Astrocyte of the hippocampus (primary cell): ENCODE data around the gene ZFPM1.

Source experiments
- DNase-seq: peaks from one replicate; pipeline ENCODE4 v3.0.0; 2011; ENCODE audit warnings: low read depth, low spot score

Gene ZFPM1

DNA sequence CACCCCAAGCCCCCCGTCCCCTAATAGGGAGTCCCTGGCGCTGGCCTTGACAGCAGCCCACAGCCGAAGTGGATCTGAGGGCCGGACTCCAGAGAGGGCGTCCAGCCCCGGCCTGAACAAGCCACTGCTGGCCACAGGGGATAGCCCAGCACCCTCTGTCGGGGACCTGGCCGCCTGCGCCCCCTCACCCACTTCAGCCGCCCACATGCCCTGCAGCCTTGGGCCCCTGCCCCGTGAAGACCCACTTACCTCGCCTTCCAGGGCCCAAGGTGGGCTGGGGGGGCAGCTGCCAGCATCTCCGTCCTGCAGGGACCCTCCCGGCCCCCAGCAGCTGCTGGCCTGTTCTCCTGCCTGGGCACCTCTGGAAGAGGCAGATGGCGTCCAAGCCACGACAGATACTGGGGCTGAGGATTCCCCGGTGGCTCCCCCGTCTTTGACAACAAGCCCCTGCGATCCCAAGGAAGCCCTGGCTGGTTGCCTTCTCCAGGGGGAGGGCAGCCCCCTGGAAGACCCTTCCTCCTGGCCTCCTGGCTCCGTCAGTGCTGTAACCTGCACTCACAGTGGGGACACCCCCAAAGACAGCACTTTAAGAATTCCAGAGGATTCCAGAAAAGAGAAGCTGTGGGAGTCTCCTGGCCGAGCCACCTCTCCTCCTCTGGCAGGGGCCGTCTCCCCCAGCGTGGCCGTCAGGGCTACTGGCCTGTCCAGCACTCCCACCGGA is 19.3 kb upstream of the ZFPM1 start:
- no peak for DNase-seq

DNA sequence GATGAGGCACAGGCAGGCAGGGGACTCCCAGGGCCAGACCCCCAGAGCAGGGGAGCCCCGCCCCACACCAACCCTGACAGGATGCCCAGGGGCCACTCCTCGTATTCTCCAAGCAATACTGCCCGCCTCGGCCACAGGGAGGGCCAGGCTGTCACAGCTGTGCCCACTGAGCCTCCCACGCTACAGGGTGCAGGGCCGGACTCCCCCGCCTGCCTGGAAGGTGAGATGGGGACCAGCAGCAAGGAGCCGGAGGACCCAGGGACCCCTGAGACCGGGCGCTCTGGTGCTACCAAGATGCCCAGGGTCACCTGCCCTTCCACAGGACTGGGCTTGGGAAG is 18.8 kb upstream of the ZFPM1 start:
- no peak for DNase-seq

DNA sequence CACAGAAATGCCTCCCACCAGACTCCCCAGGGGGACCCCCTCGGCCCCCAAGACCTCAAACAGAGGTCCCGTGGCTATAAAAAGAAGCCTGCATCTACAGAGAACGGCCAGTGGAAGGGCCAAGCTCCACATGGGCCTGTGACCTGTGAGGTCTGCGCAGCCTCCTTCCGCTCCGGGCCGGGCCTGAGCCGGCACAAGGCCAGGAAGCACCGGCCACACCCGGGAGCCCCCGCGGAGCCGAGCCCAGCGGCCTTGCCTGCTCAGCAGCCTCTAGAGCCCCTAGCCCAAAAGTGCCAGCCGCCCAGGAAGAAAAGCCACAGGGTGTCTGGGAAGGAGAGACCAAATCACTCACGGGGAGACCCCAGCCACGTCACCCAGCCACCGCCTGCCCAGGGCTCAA is 18.3 kb upstream of the ZFPM1 start:
- DNase-seq: no peak

DNA sequence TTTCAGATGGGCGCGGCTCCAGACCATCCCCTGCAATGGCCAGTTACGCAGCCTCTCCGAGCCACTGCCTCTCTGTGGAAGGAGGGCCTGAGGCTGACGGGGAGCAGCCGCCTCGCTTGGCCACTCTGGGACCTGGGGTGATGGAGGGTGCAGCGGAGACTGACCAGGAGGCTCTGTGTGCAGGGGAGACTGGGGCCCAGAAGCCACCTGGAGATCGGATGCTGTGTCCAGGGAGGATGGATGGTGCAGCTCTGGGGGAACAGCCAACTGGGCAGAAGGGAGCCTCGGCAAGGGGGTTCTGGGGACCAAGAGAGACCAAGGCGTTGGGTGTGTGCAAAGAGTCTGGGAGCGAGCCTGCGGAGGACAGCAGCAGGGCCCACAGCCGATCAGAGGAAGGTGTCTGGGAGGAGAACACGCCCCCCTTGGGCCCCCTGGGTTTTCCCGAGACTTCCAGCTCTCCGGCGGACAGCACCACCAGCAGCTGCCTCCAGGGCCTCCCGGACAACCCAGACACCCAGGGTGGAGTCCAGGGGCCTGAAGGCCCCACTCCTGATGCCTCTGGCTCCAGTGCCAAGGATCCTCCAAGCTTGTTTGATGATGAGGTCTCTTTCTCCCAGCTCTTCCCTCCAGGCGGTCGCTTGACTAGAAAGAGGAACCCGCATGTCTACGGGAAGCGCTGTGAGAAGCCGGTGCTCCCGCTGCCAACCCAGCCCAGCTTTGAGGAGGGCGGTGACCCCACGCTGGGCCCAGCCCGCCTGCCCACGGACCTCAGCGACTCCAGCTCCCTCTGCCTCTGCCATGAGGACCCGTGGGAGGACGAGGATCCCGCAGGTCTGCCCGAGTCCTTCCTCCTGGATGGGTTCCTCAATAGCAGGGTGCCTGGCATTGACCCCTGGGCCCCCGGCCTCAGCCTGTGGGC is 17.4 kb upstream of the ZFPM1 start:
- DNase-seq: no peak

DNA sequence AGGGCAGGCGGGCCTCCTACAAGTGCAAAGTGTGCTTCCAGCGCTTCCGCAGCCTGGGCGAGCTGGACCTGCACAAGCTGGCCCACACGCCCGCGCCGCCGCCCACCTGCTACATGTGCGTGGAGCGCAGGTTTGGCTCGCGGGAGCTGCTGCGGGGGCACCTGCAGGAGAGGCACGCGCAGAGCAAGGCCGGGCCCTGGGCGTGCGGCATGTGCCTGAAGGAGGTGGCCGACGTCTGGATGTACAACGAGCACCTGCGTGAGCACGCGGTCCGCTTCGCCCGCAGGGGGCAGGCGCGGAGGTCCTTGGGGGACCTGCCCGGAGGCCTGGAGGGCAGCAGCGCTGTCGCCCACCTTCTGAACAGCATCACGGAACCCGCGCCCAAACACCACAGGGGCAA is 16.3 kb upstream of the ZFPM1 start:
- DNase-seq: no peak

DNA sequence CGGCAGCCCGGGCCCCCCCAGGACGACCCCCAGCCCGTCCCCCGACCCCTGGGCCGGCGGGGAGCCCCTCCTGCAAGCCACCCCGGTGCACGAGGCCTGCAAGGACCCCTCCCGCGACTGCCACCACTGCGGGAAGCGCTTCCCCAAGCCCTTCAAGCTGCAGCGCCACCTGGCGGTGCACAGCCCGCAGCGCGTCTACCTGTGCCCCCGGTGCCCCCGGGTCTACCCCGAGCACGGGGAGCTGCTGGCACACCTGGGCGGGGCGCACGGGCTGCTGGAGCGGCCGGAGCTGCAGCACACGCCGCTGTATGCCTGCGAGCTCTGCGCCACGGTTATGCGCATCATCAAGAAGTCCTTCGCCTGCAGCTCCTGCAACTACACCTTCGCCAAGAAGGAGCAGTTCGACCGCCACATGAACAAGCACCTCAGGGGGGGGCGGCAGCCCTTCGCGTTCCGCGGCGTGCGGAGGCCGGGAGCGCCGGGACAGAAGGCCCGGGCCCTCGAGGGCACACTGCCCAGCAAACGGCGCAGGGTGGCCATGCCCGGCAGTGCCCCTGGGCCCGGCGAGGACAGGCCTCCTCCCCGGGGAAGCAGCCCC is 15.6 kb upstream of the ZFPM1 start:
- peak; percentile 71 for DNase-seq

DNA sequence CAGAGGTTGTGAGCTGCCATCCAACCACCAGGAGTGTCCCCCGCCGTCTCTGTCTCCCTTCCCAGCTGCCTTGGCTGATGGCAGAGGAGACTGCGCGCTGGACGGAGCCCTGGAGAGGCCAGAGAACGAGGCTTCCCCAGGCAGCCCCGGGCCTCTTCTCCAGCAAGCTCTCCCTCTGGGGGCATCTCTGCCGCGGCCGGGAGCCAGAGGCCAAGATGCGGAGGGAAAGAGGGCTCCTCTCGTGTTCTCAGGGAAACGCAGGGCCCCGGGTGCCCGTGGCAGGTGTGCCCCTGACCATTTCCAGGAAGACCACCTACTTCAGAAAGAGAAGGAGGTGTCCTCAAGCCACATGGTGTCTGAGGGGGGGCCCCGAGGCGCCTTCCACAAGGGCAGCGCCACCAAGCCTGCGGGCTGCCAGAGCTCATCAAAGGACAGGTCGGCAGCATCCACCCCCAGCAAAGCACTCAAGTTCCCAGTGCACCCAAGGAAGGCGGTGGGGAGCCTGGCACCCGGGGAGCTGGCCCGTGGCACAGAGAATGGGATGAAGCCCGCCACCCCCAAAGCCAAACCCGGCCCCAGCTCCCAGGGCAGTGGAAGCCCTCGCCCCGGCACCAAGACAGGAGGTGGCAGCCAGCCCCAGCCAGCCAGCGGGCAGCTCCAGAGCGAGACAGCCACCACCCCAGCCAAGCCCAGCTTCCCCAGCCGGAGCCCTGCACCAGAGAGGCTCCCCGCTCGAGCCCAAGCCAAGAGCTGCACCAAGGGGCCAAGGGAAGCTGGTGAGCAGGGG is 14.8 kb upstream of the ZFPM1 start:
- no peak for DNase-seq

DNA sequence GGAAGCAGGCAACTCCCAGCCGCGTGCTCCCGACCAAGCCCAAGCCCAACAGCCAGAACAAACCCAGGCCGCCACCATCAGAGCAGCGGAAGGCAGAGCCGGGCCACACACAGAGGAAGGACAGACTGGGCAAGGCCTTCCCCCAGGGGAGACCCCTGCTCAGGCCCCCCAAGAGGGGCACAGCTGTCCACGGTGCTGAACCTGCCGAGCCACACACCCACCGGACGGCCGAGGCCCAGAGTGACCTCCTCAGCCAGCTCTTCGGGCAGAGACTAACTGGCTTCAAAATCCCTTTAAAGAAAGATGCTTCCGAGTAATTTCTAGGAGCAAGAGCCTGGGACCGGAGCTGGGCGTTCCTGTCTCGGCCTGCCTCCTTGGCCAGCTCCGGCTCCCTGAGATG is 14.1 kb upstream of the ZFPM1 start:
- no peak for DNase-seq

DNA sequence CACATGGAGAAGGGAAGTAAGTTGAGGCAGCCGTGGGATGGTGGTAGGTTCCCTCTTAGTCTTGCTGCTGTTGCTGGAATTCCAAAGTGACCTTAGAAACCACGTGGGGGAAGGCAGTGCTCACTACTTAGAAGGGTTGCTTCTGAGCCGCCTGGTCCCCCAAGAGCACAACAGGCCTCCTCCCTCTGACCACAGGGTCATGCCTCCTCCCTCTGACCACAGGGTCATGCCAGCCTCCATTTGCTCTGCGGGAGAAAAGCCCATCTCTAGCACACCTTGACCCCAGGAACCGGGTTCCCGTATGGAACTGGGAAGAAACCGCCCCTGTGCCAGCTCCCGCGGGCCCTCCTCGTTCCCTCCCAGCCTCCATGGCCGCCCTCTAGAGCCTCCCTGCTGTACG is 13.4 kb upstream of the ZFPM1 start:
- DNase-seq: no peak

DNA sequence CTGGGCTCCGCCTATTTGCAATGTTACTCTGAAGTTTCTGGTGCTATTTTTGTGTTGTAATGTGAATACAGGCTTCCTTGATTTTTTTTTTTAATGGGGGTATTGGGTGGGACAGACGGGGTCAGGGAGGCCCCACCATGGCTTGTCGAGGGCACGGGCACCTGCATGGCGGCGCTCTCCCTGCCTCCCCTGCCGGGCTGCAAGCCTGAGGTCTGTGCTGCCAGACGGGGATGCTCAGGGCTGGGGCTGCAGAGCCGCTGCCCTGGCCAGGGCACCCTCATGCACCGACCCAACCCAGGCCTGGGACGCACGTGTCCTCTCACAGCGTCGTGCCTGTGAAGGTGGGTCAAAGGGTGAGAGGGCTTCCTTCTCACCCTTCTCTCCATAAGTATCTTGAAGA is 13.0 kb upstream of the ZFPM1 start:
- DNase-seq: no peak

DNA sequence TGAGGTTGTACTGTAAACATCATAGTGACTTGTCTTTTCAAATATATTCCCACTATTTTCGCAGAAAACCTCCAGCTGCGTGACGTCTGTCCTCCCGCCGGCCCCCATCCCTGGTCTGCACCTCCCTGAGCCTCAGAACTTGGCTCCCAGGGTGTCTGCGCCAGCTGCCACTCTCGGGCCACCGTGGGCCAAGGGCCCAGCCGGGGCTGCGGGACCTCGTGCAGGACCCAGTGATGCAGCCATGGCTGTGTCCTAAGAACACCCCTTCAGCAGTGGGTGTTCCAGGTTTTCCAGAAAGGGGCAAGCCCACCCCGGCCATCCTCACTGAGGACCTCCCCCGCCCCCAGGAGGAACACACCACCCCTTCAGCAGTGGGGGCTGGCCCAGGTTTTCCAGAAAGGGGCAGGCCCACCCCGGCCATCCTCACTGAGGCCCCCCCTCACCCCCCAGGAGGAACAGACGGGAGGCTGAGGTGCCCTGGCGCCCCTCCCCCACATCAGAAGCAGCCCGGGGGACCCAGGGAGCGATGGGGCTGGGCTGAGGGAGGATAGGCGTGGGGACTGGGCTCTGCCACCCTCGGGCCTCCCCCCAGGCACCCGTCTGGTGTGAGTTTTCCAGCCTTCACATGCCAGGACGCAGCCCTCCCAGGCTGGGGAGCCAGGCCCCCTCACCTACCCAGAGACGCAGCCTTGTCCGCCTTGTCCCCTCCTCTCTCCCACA is 12.2 kb upstream of the ZFPM1 start:
- DNase-seq: no peak

DNA sequence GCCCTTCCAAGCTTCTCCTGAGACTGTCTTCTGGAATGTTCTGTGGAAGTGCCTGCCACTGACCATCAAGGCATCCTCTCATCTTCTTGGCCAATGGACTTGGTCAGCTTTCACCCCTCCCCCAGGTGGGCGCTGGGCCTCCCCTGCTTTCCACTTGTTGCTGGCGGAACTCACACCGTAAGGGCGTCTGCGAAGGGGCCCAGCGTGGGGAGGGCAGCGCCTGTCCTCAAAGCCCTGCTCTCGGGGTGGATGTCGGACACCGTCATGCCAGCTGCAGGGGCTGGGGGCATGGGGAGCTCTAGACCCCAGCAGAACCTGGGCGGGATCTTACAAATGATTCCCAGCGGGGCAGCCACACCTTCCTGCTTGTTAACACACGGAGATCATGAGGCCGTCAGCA is 11.6 kb upstream of the ZFPM1 start:
- no peak for DNase-seq

DNA sequence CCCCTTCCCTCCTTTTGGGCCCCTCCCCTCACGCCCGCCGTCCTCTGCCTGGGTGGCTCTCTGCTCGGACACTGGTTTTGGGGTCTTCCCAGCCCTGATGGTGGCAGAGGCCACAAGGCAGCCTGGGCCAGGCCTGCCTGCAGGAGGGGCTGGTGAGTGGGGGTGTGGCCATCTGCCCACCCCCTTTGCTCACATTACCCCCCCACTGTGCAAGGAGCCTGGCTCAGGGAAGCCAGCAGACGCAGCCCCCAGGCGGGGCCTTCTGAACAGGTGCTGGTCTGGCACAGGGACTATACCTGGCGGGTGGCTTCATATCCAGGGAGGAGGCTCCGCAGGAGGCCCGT is 10.7 kb upstream of the ZFPM1 start:
- no peak for DNase-seq

DNA sequence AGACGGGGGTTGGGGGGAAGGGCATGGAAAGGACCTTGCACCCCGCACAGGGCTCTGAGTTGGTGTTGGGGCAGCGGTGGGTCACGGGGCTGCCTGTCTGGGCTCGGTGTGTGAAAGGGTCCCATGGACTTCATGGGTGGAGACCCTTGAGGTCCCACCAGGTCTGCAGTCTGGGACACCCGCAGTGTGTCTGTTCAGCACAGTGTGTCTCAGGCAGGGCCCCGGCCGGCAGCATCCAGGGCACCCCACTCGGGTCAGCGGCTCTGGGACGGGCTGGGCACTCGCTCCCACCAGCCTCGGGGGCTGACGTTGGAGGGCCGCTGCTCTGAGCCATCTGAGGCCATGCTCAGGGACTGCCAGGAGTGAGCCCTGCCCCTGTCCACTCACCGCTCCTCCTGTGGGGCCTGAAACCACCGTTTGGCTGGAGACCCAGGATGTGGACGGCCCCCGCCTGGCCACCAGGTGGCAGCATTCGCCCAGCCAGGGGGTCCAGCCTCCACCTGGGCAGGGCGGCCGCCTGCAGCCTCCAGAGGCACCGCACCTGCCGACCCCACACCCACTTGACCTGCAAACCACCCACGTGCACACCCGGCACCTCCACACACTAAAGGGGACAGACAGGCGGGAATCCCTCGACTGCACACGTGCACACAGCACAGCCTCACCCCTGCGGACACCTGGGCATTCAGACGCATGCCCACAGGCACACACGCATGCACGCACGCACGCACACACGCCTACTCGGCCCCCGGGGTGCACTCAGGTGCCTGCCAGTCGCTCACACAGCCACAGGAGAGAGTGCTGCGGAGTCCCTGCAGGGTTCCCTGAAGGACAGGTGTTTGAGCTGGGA is 10.1 kb upstream of the ZFPM1 start:
- DNase-seq: peak; percentile 89

DNA sequence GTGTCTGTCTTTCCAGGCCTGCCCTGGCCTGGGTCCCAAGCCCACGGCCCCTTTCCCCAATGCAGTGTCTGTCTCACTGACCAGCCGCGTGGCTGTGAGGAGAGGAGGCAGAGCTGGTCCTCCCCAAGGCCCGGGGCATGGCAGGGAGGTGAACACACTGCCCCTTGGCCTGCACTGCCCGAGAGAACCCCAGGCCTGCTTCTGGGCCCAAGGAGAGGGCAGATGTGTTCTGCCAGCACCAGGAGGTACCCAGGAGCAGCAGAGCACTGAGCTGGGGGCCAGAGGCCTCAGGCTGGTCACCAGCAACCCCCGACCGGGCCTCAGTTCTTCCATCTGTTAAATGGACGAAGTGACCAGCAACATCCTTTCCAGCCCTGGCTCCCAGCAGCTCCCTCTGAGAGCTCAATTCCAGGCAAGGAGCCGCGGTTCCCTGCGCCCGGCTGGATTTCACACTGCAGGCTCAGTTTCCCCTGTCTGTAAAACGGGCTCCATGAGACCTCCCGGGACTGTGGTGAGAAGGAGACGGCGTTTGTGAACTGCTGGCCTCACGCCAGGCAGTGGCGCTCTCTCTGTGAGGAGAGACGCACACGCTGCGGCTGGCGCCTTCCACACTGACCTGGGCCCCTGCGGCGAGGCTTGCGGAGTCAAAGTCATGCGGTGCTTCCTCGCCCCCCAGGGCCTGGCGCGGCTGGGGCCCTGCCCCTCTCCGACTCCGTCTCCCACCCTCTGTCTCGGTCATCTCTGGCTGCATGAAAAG is 8.1 kb upstream of the ZFPM1 start:
- peak; percentile 49 for DNase-seq

DNA sequence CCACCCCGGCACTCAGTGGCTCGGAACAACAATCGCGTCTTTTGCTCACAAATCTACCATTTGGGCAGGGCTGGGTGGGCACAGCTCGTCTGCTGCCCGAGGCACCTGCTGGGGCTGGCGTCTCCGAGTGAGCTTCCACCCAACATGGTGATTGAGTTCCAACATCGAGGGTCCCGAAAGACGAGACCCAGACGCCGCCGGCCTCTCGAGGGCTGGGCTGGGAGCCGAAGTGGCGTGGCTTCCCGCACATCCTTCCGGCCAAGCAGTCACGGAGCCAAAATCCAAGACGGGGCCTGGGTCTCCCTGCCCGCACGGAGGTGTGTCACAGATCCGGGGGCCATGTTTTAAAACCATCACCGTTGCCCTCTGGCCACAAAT is 7.5 kb upstream of the ZFPM1 start:
- DNase-seq: no peak

DNA sequence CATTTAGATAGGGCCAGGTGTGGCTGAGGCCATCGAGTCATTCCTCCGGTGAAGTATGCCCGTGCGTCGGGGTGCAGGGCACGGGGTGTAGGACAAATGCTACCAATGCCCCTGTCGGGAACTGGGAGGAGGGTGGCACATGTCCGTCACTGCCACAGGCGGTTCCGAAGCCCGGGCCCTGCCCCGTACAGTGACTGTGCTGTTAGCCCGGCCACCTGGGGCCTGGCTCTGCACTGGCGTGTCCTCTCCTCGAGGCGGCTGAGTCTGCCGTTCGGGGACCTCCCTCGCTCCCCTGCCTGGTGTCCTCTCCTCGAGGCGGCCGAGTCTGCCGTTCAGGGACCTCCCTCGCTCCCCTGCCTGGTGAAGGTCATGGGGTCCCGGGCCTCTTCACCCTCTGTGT is 7.0 kb upstream of the ZFPM1 start:
- no peak for DNase-seq

DNA sequence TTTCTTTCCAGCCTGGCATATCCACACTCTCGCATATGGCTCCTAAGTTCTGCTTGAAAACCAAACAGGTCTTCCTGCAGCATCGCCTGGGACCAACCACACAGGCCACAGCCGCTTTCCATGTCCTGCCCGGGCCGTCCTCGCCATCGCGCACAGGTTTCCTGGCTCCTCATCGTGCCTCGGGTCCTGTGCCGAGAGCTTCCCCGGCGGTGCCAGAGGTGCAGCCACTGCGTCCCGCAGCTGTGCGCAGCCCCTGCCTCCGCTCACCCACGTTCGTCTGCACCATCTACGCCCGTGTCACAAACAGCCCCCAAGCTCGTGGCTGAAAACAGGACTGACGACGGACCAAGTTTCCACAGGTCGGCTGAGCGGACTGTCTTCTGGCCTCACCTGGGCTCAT is 6.3 kb upstream of the ZFPM1 start:
- no peak for DNase-seq

DNA sequence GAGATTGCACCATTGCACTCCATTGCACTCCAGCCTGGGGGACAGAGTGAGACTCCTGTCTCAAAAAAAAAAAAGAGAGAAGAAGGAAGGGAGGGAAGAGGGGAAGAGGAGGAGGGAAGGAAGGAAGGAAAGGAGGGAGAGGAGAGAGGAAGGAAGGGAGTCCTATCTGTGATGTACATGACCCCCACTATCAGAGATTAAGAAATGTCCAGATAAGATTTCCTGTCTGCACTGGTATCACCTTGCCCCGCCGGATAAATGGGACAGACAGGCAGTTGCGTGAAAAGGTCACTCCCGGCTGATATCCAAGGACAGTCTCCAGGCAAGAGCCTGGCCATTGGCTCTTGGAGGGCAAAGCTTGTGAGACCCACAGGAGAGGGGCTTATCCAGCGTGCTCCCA is 5.2 kb upstream of the ZFPM1 start:
- no peak for DNase-seq
